ENCODE results near the gene CD47.

DNA sequence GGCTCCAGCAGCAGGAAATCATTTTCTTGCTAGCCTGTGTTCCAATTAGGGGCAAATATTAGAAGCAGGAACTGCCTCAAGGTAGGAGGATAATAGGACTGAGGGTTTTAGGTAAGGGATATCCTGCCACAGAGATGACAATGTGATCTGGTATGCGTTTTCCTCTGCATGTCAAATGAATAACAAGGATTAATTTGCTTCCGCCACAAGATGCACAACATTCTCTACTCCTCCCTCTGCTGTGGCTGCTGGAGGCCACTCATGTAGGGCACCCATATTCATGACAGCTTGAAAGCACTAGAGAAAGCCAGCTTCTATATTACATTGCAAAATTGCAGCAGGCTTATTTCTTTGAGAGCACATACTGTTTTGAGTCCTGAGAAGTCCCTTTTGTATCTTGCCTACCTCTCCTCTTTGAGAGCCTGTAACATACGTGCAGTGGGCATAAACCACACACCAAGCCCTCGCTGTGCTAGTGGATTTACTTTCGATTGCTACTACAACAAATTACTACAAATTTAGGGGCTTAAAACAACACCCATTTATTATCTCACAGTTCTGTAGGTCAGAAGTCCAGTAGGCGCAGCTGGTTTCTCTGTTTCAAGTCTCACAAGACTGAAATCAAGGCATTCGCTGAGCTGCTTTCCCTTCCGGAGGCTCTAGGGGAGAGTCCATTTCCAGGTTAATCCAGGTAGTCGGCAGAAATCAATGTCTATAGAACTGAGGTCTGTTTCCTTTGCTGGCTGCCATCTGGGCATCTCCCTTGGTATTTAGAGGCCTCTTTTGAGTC is 5.9 kb upstream of the CD47 start:
- TF ChIP-seq, protein P1, sequence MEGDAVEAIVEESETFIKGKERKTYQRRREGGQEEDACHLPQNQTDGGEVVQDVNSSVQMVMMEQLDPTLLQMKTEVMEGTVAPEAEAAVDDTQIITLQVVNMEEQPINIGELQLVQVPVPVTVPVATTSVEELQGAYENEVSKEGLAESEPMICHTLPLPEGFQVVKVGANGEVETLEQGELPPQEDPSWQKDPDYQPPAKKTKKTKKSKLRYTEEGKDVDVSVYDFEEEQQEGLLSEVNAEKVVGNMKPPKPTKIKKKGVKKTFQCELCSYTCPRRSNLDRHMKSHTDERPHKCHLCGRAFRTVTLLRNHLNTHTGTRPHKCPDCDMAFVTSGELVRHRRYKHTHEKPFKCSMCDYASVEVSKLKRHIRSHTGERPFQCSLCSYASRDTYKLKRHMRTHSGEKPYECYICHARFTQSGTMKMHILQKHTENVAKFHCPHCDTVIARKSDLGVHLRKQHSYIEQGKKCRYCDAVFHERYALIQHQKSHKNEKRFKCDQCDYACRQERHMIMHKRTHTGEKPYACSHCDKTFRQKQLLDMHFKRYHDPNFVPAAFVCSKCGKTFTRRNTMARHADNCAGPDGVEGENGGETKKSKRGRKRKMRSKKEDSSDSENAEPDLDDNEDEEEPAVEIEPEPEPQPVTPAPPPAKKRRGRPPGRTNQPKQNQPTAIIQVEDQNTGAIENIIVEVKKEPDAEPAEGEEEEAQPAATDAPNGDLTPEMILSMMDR (IDR thresholded peaks at IDR 0.05) = no peak
- TF ChIP-seq, protein P2, sequence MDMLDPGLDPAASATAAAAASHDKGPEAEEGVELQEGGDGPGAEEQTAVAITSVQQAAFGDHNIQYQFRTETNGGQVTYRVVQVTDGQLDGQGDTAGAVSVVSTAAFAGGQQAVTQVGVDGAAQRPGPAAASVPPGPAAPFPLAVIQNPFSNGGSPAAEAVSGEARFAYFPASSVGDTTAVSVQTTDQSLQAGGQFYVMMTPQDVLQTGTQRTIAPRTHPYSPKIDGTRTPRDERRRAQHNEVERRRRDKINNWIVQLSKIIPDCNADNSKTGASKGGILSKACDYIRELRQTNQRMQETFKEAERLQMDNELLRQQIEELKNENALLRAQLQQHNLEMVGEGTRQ (CRISPR knock-in tag; IDR thresholded peaks at IDR 0.05) = no peak
- no peak for TF ChIP-seq TCF7 (CRISPR knock-in tag; IDR thresholded peaks at IDR 0.05; ENCODE audit: low read depth)
- TF ChIP-seq, protein P3, sequence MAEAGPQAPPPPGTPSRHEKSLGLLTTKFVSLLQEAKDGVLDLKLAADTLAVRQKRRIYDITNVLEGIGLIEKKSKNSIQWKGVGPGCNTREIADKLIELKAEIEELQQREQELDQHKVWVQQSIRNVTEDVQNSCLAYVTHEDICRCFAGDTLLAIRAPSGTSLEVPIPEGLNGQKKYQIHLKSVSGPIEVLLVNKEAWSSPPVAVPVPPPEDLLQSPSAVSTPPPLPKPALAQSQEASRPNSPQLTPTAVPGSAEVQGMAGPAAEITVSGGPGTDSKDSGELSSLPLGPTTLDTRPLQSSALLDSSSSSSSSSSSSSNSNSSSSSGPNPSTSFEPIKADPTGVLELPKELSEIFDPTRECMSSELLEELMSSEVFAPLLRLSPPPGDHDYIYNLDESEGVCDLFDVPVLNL (CRISPR knock-in tag; IDR thresholded peaks at IDR 0.05; ENCODE audit: borderline replicate concordance, low read depth) = no peak
- TF ChIP-seq, protein P4, sequence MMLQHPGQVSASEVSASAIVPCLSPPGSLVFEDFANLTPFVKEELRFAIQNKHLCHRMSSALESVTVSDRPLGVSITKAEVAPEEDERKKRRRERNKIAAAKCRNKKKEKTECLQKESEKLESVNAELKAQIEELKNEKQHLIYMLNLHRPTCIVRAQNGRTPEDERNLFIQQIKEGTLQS (CRISPR knock-in tag; conservative IDR thresholded peaks at IDR 0.05) = no peak
- TF ChIP-seq ZNF423 (CRISPR knock-in tag; IDR thresholded peaks at IDR 0.05) = no peak
- TF ChIP-seq TEAD1 (CRISPR knock-in tag; IDR thresholded peaks at IDR 0.05) = no peak
- TF ChIP-seq, protein P5, sequence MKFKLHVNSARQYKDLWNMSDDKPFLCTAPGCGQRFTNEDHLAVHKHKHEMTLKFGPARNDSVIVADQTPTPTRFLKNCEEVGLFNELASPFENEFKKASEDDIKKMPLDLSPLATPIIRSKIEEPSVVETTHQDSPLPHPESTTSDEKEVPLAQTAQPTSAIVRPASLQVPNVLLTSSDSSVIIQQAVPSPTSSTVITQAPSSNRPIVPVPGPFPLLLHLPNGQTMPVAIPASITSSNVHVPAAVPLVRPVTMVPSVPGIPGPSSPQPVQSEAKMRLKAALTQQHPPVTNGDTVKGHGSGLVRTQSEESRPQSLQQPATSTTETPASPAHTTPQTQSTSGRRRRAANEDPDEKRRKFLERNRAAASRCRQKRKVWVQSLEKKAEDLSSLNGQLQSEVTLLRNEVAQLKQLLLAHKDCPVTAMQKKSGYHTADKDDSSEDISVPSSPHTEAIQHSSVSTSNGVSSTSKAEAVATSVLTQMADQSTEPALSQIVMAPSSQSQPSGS (CRISPR knock-in tag; IDR thresholded peaks at IDR 0.05; ENCODE audit: borderline replicate concordance, low read depth) = no peak
